HG03575 (cell line): Measurements from ENCODE around the gene ZFPM1.

Experiments used
- ATAC-seq: cut with Tn5 transposase; IDR thresholded peaks from one replicate; pipeline ENCODE4 v1.9.1; 2021; ENCODE audit not compliant: unreplicated experiment, insufficient number of reproducible peaks, low FRiP score; ENCODE audit errors: extremely low read depth

The ZFPM1 gene

DNA sequence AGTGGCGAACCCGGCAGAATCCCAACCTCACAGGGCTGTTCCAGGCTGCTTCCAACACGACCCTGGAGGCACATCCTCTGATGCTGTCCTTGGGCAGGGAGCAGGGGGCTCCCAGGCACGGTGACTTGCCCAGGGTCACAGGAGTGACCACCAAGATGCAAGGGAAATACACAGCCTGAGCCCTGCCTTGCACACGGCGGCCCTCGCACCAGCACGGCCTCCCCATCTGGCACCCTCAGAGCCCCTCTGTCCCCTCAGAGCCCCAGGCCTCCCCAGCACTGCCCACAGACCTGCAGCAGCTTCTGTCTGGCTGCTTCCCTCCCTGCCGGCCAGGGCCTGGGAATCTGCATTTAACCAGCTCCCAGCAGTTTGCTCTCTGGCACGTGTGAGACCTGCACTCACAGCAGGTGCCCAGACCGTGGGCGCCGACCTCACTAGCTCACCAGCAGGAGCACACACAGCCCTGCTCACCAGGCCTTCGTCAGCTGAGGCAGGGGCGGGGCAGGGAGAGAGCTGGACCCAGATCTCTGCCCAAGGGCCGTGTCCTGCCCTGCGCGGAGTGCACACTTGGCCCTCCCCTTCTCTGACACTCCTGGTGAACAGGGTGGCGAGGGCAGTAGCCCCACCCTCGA is 87.4 kb downstream of the ZFPM1 start:
- ATAC-seq, result no peak

- no peak for ATAC-seq
These were observed 88.9 kb downstream of the ZFPM1 start for GRCh38 chr16:88541831-88542616.

- ATAC-seq, result no peak
These were observed 90.2 kb downstream of the ZFPM1 start for GRCh38 chr16:88543230-88543813.

GRCh38 chr16:88545781-88546180 is 92.7 kb downstream of the ZFPM1 start:
- ATAC-seq, result no peak

GRCh38 chr16:88548131-88548874 is 95.2 kb downstream of the ZFPM1 start:
- no peak for ATAC-seq

GRCh38 chr16:88548985-88549384 is 95.9 kb downstream of the ZFPM1 start:
- ATAC-seq, result no peak

DNA sequence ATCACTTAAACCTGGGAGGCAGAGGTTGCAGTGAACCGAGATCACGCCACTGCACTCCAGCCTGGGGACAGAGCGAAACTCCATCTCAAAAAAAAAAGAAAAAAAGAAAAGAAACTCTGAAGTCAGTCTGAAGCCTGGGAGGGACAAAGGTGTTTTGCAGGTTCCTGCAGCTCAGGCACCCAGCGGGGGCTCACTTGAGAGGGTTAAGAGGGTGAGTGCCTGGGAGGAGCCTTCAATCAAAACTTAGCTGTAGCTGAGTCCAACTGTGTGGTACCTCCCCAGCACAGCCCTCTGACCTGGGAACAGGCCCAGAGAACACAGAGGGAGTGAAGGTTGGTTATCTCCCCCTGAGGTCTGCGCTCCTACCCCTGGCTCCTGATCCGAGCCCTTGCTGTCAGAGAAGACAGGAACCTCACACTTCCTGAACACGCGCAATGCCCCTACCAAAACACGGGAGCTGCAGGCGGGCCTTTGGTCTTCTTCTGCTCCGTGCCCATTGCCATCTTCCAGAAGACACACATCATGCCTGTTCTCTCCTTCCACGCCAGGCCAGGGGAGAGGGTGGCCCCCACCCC is 96.7 kb downstream of the ZFPM1 start:
- no peak for ATAC-seq

GRCh38 chr16:88550246-88550661 is 97.2 kb downstream of the ZFPM1 start:
- no peak for ATAC-seq

DNA sequence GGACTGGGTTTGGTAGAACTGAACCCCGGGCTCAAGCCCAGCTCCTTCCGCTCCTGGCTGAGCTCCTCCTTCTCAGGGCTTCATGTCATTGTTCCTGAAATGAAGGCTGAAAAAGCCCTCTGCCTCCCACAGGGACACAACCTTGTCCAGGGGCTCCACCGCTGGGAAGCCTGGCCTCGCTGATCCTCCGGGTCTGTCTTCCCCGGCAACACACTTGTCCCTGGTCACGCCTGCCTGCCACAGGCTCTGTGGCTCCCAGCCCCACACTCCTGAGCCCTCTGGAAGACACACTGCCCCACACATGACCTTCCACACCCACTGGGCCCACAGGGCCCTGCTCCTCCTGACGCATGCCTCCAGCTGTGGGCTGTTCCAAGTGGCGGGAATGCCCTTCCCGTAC is 99.1 kb downstream of the ZFPM1 start:
- ATAC-seq, result no peak

GRCh38 chr16:88552815-88553214 is 99.7 kb downstream of the ZFPM1 start:
- no peak for ATAC-seq

DNA sequence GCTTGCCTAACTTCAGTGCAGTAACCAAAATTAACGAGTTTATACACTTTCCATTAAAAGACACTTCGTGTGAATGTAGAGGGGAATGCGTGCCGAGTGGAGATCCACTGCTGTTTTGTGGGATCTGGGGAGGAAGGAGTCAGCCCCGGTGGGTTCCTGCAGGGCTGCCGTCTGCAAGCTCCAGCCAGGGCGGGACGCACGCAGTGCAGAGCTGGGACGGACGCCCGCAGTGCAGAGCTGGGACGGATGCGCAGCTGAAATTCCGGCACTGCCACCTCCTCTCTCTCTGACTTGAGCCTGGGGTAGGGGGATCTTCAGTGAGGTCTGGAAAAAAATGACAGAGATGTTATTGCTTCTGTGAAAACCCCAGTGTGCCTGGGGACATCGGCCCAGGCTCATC is 100.7 kb downstream of the ZFPM1 start:
- ATAC-seq, result no peak

DNA sequence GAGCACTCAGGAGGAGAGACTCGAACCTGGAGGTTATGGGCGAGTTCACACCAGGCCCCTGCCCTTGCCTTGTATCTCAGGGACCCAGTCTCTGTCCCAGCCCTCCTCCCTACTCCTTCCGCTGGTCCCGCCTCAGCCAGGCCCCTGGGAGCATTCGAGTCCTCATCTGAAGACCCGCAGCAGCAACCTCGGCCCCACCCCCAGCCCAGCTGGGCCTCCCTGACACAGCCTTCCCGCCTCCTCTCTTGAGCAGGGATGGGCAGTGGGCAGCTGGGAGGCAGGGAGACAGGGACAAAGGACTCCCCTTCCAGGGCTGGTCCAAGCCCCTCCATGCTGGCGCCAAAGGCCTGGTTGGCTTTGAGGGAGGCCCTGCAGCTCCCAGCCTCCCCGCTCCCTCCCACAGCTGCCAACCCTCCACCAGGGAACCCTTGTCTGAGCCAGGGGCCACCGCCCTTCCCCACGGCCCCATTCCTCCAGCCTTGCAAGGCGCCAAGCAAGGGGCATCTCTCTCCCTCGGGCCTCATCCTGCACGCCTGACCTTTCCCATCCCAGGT is 101.7 kb downstream of the ZFPM1 start:
- no peak for ATAC-seq

- ATAC-seq, result no peak
These were observed 103.4 kb downstream of the ZFPM1 start for GRCh38 chr16:88556294-88556988.

- ATAC-seq, result no peak
These were observed 105.7 kb downstream of the ZFPM1 start for GRCh38 chr16:88558457-88559442.

- no peak for ATAC-seq
These were observed 107.8 kb downstream of the ZFPM1 start for GRCh38 chr16:88560714-88561484.

- ATAC-seq, result no peak
These were observed 108.6 kb downstream of the ZFPM1 start for GRCh38 chr16:88561485-88562359.
